Stimulated activated naive CD8-positive, alpha-beta T cell treated with anti-CD3 and anti-CD28 coated beads, Interleukin-15, Interleukin-2, amounts not matched to agents 100 ng/mL and 50 ng/mL, for 24 hours (primary cell): ENCODE results near the gene GNAI2.
"Not testable (repeated sequence)": the region's sequence is repeated elsewhere in the genome, so short reads cannot be mapped to it uniquely, and the experiment has no call there.

Experiments
- H3K27ac Mint-ChIP-seq: one replicate; pipeline ENCODE4 v1.8.0; 2021; ENCODE audit warnings: mild to moderate bottlenecking, mixed read lengths
- H3K27me3 Mint-ChIP-seq: one replicate; pipeline ENCODE4 v1.8.0; 2021; ENCODE audit warnings: mixed read lengths
- H3K36me3 Mint-ChIP-seq: one replicate; pipeline ENCODE4 v1.8.0; 2021; ENCODE audit warnings: low read depth, mixed read lengths
- H3K4me1 Mint-ChIP-seq: one replicate; pipeline ENCODE4 v1.8.0; 2021; ENCODE audit warnings: low read depth, mixed read lengths
- H3K4me3 Mint-ChIP-seq: one replicate; pipeline ENCODE4 v1.8.0; 2021; ENCODE audit warnings: mild to moderate bottlenecking, mixed read lengths
- H3K9me3 Mint-ChIP-seq: one replicate; pipeline ENCODE4 v1.8.0; 2021; ENCODE audit warnings: mixed read lengths

Gene GNAI2

DNA sequence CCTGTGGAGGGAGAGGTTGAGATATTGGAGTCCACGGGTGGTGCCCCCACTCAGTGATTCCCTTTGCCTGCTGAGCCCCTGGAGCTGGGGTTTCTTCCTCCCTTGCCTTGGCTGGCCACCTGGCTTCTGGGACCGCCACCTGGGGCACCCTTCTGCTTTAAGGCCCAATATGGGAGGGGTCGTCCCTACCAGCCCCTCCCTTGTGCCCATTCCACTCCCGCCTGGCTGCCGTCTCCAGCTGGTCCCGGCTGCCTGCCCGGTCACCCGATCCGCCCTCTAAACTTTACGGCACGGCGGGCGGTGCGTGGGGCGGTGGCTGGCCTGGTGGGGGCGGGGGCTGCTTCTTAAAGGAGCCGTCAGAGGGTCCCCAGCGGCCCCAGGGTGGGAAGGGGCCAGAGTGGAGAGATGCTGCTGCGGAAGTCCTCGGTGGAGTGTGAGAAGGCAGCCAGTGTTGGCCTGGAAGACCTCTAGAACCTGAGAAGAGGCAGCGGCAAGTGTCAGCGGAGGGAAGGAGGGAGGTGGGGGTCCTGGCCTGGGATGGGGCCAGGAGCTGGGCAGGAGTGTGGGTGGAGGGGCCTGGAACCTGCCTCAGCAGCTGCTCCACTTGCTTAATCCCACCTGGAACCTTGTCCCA lies 31.4 kb downstream of the GNAI2 start:
- Mint-ChIP-seq H3K27ac (no peak overlapping the region), H3K4me3 (no peak overlapping the region), H3K27me3 (peaks cover 16% of the 10 kb centered on the region), H3K36me3 (no peaks in the 10 kb centered on the region), H3K4me1 (no peaks in the 10 kb centered on the region), H3K9me3 (no peaks in the 10 kb centered on the region)

DNA sequence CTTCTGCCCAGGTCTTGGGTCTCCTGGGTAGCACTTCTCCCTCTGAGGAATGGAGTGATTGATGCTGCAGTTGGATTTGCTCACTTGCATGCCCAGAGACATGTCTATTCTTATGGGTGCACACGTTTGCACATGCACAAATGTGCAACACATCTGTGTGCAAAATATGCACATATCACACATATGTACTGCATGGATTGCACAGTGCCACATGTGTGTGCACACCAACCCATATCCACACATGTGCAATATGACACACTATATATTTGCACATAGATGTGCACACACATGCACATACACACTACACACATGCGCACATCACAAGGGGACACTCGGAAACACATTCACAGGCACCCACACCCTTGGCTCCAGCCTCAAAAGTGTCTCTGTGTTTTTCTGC lies 32.3 kb downstream of the GNAI2 start:
- no peak overlapping the region for H3K27ac Mint-ChIP-seq
- peaks cover 5% of the 10 kb centered on the region for H3K4me1 Mint-ChIP-seq
- no peaks in the 10 kb centered on the region for H3K36me3 Mint-ChIP-seq
- H3K4me3 Mint-ChIP-seq = no peak overlapping the region
- no peaks in the 10 kb centered on the region for H3K9me3 Mint-ChIP-seq
- H3K27me3 Mint-ChIP-seq = peaks cover 21% of the 10 kb centered on the region

GRCh38 chr3:50268703-50269451 lies 32.9 kb downstream of the GNAI2 start, which contains the start of gene SEMA3B:
Gene SEMA3B, plus strand, starts transcription at chr3:50269147. Its CDS starts 94 bp downstream, at chr3:50269241.
- peaks cover 7% of the 10 kb centered on the region for H3K4me1 Mint-ChIP-seq
- no peaks in the 10 kb centered on the region for H3K9me3 Mint-ChIP-seq
- H3K36me3 Mint-ChIP-seq = no peaks in the 10 kb centered on the region
- H3K4me3 Mint-ChIP-seq = no peak within 1 kb of the TSS
- peaks cover 23% of the 10 kb centered on the region for H3K27me3 Mint-ChIP-seq
- H3K27ac Mint-ChIP-seq = no peak within 1 kb of the TSS

GRCh38 chr3:50269460-50269859 lies 33.5 kb downstream of the GNAI2 start:
- H3K9me3 Mint-ChIP-seq = no peaks in the 10 kb centered on the region
- peaks cover 29% of the 10 kb centered on the region for H3K27me3 Mint-ChIP-seq
- H3K27ac Mint-ChIP-seq = no peak overlapping the region
- H3K4me3 Mint-ChIP-seq = no peak overlapping the region
- H3K36me3 Mint-ChIP-seq = no peaks in the 10 kb centered on the region
- peaks cover 12% of the 10 kb centered on the region for H3K4me1 Mint-ChIP-seq

GRCh38 chr3:50269977-50270413 lies 34.0 kb downstream of the GNAI2 start:
- Mint-ChIP-seq H3K9me3 (no peaks in the 10 kb centered on the region), H3K27ac (no peak overlapping the region), H3K4me3 (no peak overlapping the region), H3K36me3 (no peaks in the 10 kb centered on the region), H3K4me1 (peaks cover 17% of the 10 kb centered on the region), H3K27me3 (peaks cover 34% of the 10 kb centered on the region)

- Mint-ChIP-seq H3K4me3 (no peak overlapping the region), H3K9me3 (no peaks in the 10 kb centered on the region), H3K27me3 (peaks cover 39% of the 10 kb centered on the region), H3K4me1 (peaks cover 23% of the 10 kb centered on the region), H3K27ac (no peak overlapping the region), H3K36me3 (no peaks in the 10 kb centered on the region)
Measured at GRCh38 chr3:50270422-50271224, 34.6 kb downstream of the GNAI2 start.

DNA sequence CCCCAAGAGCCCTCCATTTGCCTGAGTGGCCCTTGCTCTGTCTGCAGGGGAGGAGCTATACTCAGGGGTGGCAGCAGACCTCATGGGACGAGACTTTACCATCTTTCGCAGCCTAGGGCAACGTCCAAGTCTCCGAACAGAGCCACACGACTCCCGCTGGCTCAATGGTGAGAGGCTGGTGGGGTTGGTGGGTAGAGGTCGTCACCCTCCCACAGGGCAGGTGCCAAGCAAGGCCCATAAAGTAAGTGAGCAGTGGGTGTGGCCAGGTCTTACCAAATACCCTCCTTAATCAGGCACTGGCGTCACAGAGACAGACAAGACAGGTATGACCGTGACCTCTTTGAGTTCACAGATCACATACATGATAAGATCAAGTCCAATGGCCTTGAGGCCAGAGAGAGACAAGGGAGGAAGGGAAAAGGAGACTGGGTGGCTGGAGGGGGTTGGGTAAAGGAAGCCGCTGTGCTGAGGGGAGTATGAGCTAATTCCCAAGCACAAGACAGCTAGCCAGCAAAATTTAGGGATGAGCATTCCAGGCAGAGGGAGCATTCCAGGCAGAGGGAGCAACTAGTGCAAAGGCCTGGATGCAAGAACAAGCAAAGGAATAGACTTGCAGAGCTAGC lies 35.4 kb downstream of the GNAI2 start:
- Mint-ChIP-seq H3K4me1 (peaks cover 28% of the 10 kb centered on the region), H3K36me3 (no peaks in the 10 kb centered on the region), H3K27ac (no peak overlapping the region), H3K4me3 (no peak overlapping the region), H3K27me3 (peaks cover 42% of the 10 kb centered on the region), H3K9me3 (no peaks in the 10 kb centered on the region)

- not testable (repeated sequence) for H3K4me3 Mint-ChIP-seq, H3K36me3 Mint-ChIP-seq, H3K27ac Mint-ChIP-seq, H3K9me3 Mint-ChIP-seq
- H3K27me3 Mint-ChIP-seq = peaks cover 43% of the 10 kb centered on the region
- H3K4me1 Mint-ChIP-seq = peaks cover 28% of the 10 kb centered on the region
Measured at GRCh38 chr3:50272538-50272910, 36.5 kb downstream of the GNAI2 start.

DNA sequence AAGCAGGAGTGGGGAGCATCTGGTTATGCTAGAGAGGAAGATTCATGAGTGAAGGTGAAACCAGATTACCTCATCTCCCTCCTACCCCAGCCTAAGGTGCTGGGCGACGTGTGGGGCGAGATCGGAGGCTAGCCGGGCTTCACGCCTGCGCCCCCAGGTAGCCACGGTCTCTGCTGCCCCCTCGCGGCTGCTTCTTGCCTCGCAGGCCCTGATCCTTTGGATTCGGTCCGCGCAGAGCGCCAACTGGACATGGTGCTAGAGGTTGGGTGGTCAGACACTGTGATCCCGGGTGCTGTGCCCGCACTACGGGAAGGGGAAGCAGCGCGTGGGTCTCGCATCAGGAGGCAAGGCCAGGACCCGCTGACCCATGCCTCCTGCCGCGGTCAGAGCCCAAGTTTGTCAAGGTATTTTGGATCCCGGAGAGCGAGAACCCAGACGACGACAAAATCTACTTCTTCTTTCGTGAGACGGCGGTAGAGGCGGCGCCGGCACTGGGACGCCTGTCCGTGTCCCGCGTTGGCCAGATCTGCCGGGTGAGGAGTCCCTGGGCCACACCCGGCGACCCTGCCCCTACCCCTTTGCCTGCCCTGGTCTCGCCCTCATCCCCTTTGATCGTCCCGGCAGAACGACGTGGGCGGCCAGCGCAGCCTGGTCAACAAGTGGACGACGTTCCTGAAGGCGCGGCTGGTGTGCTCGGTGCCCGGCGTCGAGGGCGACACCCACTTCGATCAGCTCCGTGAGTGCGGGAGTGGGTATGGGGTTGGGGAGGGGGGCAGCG lies 37.1 kb downstream of the GNAI2 start:
- peaks cover 43% of the 10 kb centered on the region for H3K27me3 Mint-ChIP-seq

DNA sequence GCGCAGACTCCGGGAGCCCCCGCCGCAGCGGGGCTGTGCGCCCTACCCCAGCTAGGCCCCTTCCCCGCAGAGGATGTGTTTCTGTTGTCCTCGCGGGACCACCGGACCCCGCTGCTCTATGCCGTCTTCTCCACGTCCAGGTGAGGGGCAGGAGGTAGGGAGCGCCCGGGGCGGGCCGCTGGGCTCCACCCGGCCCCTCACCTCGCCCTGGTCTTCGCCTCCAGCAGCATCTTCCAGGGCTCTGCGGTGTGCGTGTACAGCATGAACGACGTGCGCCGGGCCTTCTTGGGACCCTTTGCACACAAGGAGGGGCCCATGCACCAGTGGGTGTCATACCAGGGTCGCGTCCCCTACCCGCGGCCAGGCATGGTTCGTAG lies 37.7 kb downstream of the GNAI2 start:
- peaks cover 37% of the 10 kb centered on the region for H3K27me3 Mint-ChIP-seq

More for the DNA sequence above, 37.1 kb downstream of the GNAI2 start:
- Mint-ChIP-seq H3K9me3 (no peaks in the 10 kb centered on the region), H3K4me1 (peaks cover 28% of the 10 kb centered on the region), H3K36me3 (no peaks in the 10 kb centered on the region), H3K27ac (no peak overlapping the region), H3K4me3 (peak overlapping the region; percentile 78)

GRCh38 chr3:50274371-50275104 lies 38.5 kb downstream of the GNAI2 start:
- Mint-ChIP-seq H3K4me1 (peaks cover 28% of the 10 kb centered on the region), H3K4me3 (peak overlapping the region; percentile 54), H3K36me3 (no peaks in the 10 kb centered on the region), H3K9me3 (no peaks in the 10 kb centered on the region), H3K27ac (no peak overlapping the region), H3K27me3 (peaks cover 36% of the 10 kb centered on the region)

More for the DNA sequence above, 37.7 kb downstream of the GNAI2 start:
- H3K4me1 Mint-ChIP-seq = peaks cover 28% of the 10 kb centered on the region
- no peaks in the 10 kb centered on the region for H3K9me3 Mint-ChIP-seq
- H3K36me3 Mint-ChIP-seq = no peaks in the 10 kb centered on the region
- H3K4me3 Mint-ChIP-seq = no peak overlapping the region
- H3K27ac Mint-ChIP-seq = no peak overlapping the region

DNA sequence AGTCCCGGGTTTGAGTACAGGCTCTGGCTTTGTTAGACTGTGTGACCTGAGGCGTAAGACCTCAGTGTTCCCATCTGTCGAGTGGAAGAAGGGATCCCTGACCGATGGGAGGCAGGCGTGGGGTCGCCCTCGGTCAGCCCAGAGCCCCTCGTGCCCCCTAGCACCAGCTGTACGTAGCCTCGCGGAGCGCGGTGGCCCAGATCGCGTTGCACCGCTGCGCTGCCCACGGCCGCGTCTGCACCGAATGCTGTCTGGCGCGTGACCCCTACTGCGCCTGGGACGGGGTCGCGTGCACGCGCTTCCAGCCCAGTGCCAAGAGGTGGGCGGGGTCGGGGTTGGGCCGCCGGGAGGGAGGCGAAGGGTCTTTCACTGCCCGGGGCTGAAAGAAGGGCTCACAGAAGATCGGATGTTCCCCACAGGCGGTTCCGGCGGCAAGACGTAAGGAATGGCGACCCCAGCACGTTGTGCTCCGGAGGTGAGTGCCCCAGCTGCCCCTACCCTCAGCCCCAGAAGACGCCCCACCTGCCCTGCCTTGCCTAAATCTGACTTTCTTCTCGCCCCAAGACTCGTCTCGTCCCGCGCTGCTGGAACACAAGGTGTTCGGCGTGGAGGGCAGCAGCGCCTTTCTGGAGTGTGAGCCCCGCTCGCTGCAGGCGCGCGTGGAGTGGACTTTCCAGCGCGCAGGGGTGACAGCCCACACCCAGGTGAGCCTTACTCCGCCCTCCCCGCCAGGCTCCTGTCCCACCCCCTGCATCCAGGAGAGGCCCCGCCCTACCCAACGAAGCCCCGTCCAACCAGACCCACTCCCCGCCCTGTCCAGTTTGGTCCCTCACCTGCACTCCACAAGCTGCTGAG lies 39.4 kb downstream of the GNAI2 start:
- Mint-ChIP-seq H3K4me3 (no peak overlapping the region), H3K27ac (no peak overlapping the region), H3K27me3 (peaks cover 36% of the 10 kb centered on the region), H3K36me3 (no peaks in the 10 kb centered on the region), H3K4me1 (peaks cover 28% of the 10 kb centered on the region), H3K9me3 (no peaks in the 10 kb centered on the region)
